Common myeloid progenitor, CD34-positive (primary cell): ENCODE data around the gene SARM1.

Experiments used
- CTCF ChIA-PET: fragments of 350-600 bp; sonication (Branson Sonifier 250); formaldehyde crosslinking; loops from one replicate; lab custom pipeline; 2021; ENCODE audit warnings: antibody characterized with exemption; lab: Charles Lee
- POLR2A ChIA-PET: fragments of 350-600 bp; sonication (Branson Sonifier 250); formaldehyde crosslinking; loops from one replicate; lab custom pipeline; 2021; ENCODE audit warnings: antibody characterized with exemption; lab: Charles Lee
- DNase-seq, 3 donors: peaks; one replicate each; pipeline versions ENCODE4 v3.0.0 to v3.0.0-alpha.2; 2013
- H3K27ac ChIP-seq, 2 experiments: 1 replicate in 1 of 2; 2 replicates in 1 of 2; pipeline ENCODE4 v1.7.0; 2013; ENCODE audit warnings: inconsistent platforms in 2 of 2, low read length in 2 of 2, mild to moderate bottlenecking in 2 of 2, low read depth in 1 of 2, moderate library complexity in 1 of 2; ENCODE audit not compliant: severe bottlenecking in 2 of 2, insufficient read depth in 1 of 2, poor library complexity in 1 of 2
- H3K27me3 ChIP-seq, 5 experiments: replicated peaks in 2 of 5; 1 replicate in 3 of 5; 2 replicates in 2 of 5; pipeline versions ENCODE4 v1.6.1 to v1.7.0; 2013; ENCODE audit warnings: low read length in 4 of 5, mild to moderate bottlenecking in 2 of 5, moderate library complexity in 2 of 5, inconsistent platforms in 1 of 5; ENCODE audit not compliant: insufficient read depth in 5 of 5, control insufficient read depth in 4 of 5
- H3K36me3 ChIP-seq, 4 experiments: 1 replicate in 2 of 4; 2 replicates in 2 of 4; pipeline versions ENCODE4 v1.6.1 to v1.7.0; 2013; ENCODE audit warnings: low read length in 3 of 4, control low read depth in 1 of 4, mild to moderate bottlenecking in 1 of 4; ENCODE audit not compliant: control insufficient read depth in 4 of 4, insufficient read depth in 4 of 4
- H3K4me1 ChIP-seq, 4 experiments: 1 replicate in 3 of 4; 2 replicates in 1 of 4; pipeline versions ENCODE4 v1.6.1 to v1.7.1; 2013; ENCODE audit warnings: low read length in 3 of 4, mild to moderate bottlenecking in 3 of 4, control low read depth in 1 of 4, inconsistent platforms in 1 of 4, moderate library complexity in 1 of 4; ENCODE audit not compliant: control insufficient read depth in 4 of 4, insufficient read depth in 4 of 4; ENCODE audit errors: control extremely low read depth in 1 of 4
- H3K4me3 ChIP-seq, 7 experiments: 1 replicate in 4 of 7; 2 replicates in 3 of 7; pipeline versions ENCODE4 v1.5.1 to v1.7.0; 2013; ENCODE audit warnings: mild to moderate bottlenecking in 7 of 7, low read length in 6 of 7, moderate library complexity in 6 of 7, inconsistent platforms in 2 of 7, low read depth in 2 of 7, control low read depth in 1 of 7; ENCODE audit not compliant: insufficient read depth in 4 of 7, control insufficient read depth in 1 of 7; ENCODE audit errors: extremely low read depth in 1 of 7
- H3K9me3 ChIP-seq, 5 experiments: 1 replicate in 4 of 5; 2 replicates in 1 of 5; pipeline versions ENCODE4 v1.6.1 to v1.7.1; 2013; ENCODE audit warnings: low read length in 4 of 5, mild to moderate bottlenecking in 2 of 5, inconsistent platforms in 1 of 5, low read depth in 1 of 5, moderate library complexity in 1 of 5; ENCODE audit not compliant: control insufficient read depth in 4 of 5, insufficient read depth in 2 of 5; ENCODE audit errors: control extremely low read depth in 1 of 5
- WGBS: methylation state at CpG from one replicate; pipeline ENCODE4 v1.1.5; 2013; ENCODE audit not compliant: insufficient coverage; 5-methylcytosine and 5-hydroxymethylcytosine counted together

SARM1 gene

GRCh38 chr17:28385037-28385400 is 13.5 kb downstream of the SARM1 start:
- H3K4me3 ChIP-seq = peak overlapping the region; percentile 41 to 88 (median 76)
- CTCF ChIA-PET = interaction anchor here (1.6 to 2.3 kb wide), 2 partner anchors 10 to 31 kb away, joined by 3 to 9 read pairs; no protein-coding TSS in a partner anchor
- POLR2A ChIA-PET = interaction anchor here (0.6 kb wide), 1 partner anchor 491 kb away, joined by 4 read pairs; no protein-coding TSS in a partner anchor
- H3K27ac ChIP-seq = peak overlapping the region in 1 of 2 experiments; percentile 5
- H3K36me3 ChIP-seq = peaks cover 0 to 16% (median 4%) of the 10 kb centered on the region in 4 experiments
- DNase-seq = no peak
- peaks cover 0 to 29% (median 0%) of the 10 kb centered on the region in 5 experiments for H3K27me3 ChIP-seq
- WGBS = 1% methylated on average over 24 of the region's 29 CpGs
- H3K4me1 ChIP-seq = peaks cover 0 to 34% (median 20%) of the 10 kb centered on the region in 4 experiments
- H3K9me3 ChIP-seq = no peaks in the 10 kb centered on the region

- peak overlapping the region in 4 of 7 experiments; percentile 76 to 88 (median 85) for H3K4me3 ChIP-seq
- ChIA-PET CTCF (interaction anchor here (1.6 to 2.3 kb wide), 2 partner anchors 10 to 31 kb away, joined by 3 to 9 read pairs; no protein-coding TSS in a partner anchor), POLR2A (no interaction called here)
- DNase-seq = peak in 2 of 3 donors; percentile 29 to 33
- H3K27me3 ChIP-seq = peaks cover 0 to 27% (median 0%) of the 10 kb centered on the region in 5 experiments
- no peaks in the 10 kb centered on the region for H3K9me3 ChIP-seq
- no peak overlapping the region for H3K27ac ChIP-seq
- peaks cover 0 to 19% (median 4%) of the 10 kb centered on the region in 4 experiments for H3K36me3 ChIP-seq
- 12% methylated on average over 5 of the region's 8 CpGs for WGBS
- peaks cover 0 to 30% (median 18%) of the 10 kb centered on the region in 4 experiments for H3K4me1 ChIP-seq
These were observed 13.9 kb downstream of the SARM1 start for GRCh38 chr17:28385406-28385805.

GRCh38 chr17:28386391-28386790 is 14.9 kb downstream of the SARM1 start:
- CTCF ChIA-PET = interaction anchor here (1.4 kb wide), 1 partner anchor 39 kb away, joined by 3 read pairs; no protein-coding TSS in a partner anchor

GRCh38 chr17:28388106-28388505 is 16.6 kb downstream of the SARM1 start:
- Histone ChIP-seq H3K27me3 (peaks cover 0 to 17% (median 0%) of the 10 kb centered on the region in 5 experiments), H3K9me3 (no peaks in the 10 kb centered on the region), H3K4me1 (peaks cover 0 to 18% (median 12%) of the 10 kb centered on the region in 4 experiments), H3K4me3 (no peak overlapping the region), H3K36me3 (peaks cover 0 to 41% (median 14%) of the 10 kb centered on the region in 4 experiments), H3K27ac (no peak overlapping the region)
- 100% methylated on average over 10 of the region's 11 CpGs for WGBS
- ChIA-PET POLR2A (no interaction called here), CTCF (no interaction called here)
- DNase-seq = no peak

More at GRCh38 chr17:28386391-28386790, 14.9 kb downstream of the SARM1 start:
- peaks cover 0 to 19% (median 0%) of the 10 kb centered on the region in 5 experiments for H3K27me3 ChIP-seq
- no peak for DNase-seq
- POLR2A ChIA-PET = no interaction called here
- no peak overlapping the region for H3K27ac ChIP-seq
- no peak overlapping the region for H3K4me3 ChIP-seq
- peaks cover 0 to 29% (median 9%) of the 10 kb centered on the region in 4 experiments for H3K36me3 ChIP-seq
- no peaks in the 10 kb centered on the region for H3K9me3 ChIP-seq
- peaks cover 0 to 21% (median 14%) of the 10 kb centered on the region in 4 experiments for H3K4me1 ChIP-seq

GRCh38 chr17:28390141-28390540 is 18.6 kb downstream of the SARM1 start:
- Histone ChIP-seq H3K36me3 (peaks cover 0 to 54% (median 14%) of the 10 kb centered on the region in 4 experiments), H3K4me3 (no peak overlapping the region), H3K9me3 (no peaks in the 10 kb centered on the region), H3K27ac (no peak overlapping the region), H3K27me3 (peaks cover 0 to 3% (median 0%) of the 10 kb centered on the region in 5 experiments), H3K4me1 (peaks cover 0 to 5% (median 2%) of the 10 kb centered on the region in 4 experiments)
- CTCF ChIA-PET = no interaction called here
- no CpG with 5 or more reads among the region's 1 CpG for WGBS
- POLR2A ChIA-PET = no interaction called here
- DNase-seq = no peak

- 100% methylated on average over 1 of the region's 2 CpGs for WGBS
- Histone ChIP-seq H3K4me3 (no peak overlapping the region), H3K4me1 (peaks cover 0 to under 1% (median under 1%) of the 10 kb centered on the region in 4 experiments), H3K9me3 (no peaks in the 10 kb centered on the region), H3K36me3 (peaks cover 0 to 59% (median 14%) of the 10 kb centered on the region in 4 experiments), H3K27me3 (peaks cover 0 to 3% (median 0%) of the 10 kb centered on the region in 5 experiments), H3K27ac (no peak overlapping the region)
- ChIA-PET CTCF (interaction anchor here (0.7 kb wide), 1 partner anchor 25 kb away, joined by 3 read pairs; no protein-coding TSS in a partner anchor), POLR2A (no interaction called here)
- DNase-seq = no peak
These were observed 19.1 kb downstream of the SARM1 start for GRCh38 chr17:28390563-28390962.

- Histone ChIP-seq H3K27me3 (peaks cover 0 to 2% (median 0%) of the 10 kb centered on the region in 5 experiments), H3K27ac (no peak overlapping the region), H3K36me3 (peaks cover 0 to 63% (median 14%) of the 10 kb centered on the region in 4 experiments), H3K4me1 (no peaks in the 10 kb centered on the region), H3K4me3 (no peak overlapping the region), H3K9me3 (no peaks in the 10 kb centered on the region)
- WGBS = no CpG with 5 or more reads among the region's 1 CpG
- CTCF ChIA-PET = interaction anchor here (0.7 to 1.5 kb wide), 2 partner anchors 13 to 25 kb away, joined by 3 read pairs; no protein-coding TSS in a partner anchor
- POLR2A ChIA-PET = no interaction called here
- no peak for DNase-seq
These were observed 19.5 kb downstream of the SARM1 start for GRCh38 chr17:28390984-28391383.
